Measurements from ENCODE around the gene CCL3.
"Not testable (repeated sequence)": the region's sequence is repeated elsewhere in the genome, so short reads cannot be mapped to it uniquely, and the experiment has no call there.

The CCL3 gene

GRCh38 chr17:36086791-36087190 lies 3.2 kb downstream of the CCL3 start:
- no peak for DNase-seq (ENCODE audit: low read depth)

DNA sequence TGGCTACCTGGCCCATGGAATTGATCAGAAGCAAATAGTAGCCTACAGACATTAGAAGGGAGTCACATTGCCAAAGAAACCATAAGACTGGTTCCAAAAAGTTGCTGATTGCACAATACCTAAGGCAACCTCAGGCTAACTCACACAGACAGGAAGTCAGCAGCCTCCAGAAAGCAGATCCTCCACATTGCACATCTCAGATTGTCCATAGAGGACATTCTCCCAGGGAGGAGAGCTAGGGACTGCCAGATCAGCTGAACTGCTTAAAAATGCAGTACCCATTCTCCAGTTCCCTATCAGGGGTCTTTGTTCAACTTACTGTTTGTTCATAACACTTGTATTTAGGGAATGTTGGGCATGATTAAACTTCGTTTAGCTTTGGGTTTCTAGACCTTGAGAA lies 4.2 kb downstream of the CCL3 start:
- DNase-seq (ENCODE audit: low read depth), result no peak

- not testable (repeated sequence) for DNase-seq (ENCODE audit: low read depth)
Observed at GRCh38 chr17:36083691-36084090, 6.3 kb downstream of the CCL3 start.

- DNase-seq (ENCODE audit: low read depth), result peak; percentile 53
Observed at GRCh38 chr17:36082482-36083120, 7.3 kb downstream of the CCL3 start.

DNA sequence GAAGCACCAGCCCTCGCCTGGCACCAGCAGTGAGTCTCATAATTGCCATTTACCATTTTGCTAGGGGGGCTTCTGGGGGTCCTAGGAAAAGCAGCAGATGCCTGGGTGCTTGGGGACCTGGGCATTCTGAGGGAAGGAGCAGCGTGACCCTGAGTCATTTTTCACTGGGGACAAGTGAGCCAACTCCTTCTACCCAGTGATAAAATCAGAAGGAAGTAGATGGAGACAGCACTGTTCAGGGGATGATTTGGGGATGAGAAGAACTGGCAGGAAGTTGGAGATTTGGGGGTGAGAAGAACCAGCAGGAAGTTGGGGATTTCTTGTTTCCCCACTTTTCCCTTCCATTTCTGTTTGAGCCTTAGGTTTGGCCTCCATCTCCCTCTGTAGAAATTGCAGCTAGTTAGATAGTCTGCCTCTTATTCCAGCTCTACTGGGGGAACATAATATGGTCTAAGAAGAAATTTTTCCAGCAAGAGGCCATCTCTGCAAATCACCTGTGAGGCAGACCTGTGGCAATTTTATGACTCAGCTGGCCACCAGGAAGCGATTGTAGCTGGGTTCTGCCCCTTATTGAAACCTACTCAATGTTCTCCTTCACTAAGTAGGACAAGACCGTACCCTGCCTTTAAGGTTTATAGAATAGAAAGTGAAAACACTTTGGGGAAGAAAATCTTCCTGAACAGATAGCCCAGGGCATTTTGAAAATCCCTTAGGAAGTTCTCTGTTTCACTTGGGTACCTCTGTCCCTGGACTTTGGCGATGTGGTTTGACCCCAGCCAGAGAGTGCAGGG lies 8.1 kb downstream of the CCL3 start:
- DNase-seq (ENCODE audit: low read depth), result not testable (repeated sequence)

DNA sequence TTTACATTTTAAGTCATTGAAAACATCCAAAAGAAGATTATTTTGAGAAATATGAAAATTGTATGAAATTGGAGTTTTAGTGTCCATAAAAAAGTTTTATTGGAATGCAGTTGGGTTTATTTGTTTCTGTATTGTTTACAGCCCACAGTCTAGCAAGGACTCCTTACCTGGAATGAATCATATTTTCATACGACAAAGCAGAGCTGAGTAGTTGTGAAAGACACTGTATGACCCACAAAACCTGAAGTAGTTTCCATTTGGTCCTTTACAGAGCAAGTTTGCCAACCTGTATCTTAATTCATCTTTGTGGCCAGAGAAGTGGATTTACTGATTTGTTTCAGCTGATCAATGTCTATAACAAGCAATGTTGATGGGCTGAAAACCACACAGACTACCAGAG lies 15.6 kb downstream of the CCL3 start:
- DNase-seq (ENCODE audit: low read depth), result no peak

DNA sequence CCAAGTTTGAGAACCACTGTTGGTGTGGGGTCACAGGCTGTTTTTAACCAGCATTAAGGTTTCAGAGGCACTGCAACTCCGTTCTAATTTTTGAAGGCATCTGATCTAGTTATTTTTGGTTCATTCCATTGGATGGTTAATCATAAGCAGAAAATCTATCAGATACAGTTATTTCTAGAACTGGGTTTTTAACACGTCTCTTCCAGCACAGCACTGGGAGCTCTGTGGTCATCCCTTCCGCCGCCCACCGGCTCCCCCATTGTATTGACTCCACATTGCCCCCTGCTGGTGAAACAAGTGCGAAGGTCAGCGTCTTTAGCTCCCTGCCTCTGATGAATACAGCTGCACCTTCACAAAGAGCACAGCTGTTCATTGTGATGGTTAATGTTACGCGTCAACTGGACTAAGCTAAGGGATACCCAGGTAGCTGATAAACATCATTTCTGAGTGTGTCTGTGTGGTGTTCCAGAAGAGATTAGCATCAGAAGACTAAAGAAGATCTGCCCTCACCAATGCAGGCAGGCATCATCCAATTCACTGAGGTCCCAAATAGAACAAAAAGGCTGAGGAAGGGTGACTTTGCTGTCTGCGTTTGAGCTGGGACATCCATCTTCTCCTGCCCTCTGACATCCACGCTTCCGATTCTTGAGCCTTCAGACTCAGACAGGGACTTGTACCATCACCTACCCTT lies 17.4 kb downstream of the CCL3 start:
- peak; percentile 64 for DNase-seq (ENCODE audit: low read depth)

DNA sequence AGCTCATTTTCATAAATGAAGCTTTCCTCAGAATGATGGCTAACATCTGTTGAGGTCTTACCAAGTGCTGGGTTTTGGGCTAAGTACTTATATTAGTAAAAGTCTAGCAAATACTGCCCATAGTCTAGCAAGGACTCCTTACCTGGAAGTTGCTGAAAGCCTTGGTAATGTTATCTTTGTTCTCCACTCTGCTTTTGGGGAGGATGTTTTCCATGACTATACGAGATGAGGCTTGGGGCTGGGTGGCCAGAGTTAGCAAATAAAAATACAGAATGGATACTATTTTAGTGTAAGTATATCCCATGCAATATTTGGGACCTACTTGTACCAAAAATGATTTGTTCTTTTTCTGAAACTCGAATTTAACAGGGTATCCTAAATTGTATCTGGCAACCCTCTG lies 18.2 kb downstream of the CCL3 start:
- no peak for DNase-seq (ENCODE audit: low read depth)

- DNase-seq (ENCODE audit: low read depth), result no peak
Observed at GRCh38 chr17:36070427-36070826, 19.5 kb downstream of the CCL3 start.

DNA sequence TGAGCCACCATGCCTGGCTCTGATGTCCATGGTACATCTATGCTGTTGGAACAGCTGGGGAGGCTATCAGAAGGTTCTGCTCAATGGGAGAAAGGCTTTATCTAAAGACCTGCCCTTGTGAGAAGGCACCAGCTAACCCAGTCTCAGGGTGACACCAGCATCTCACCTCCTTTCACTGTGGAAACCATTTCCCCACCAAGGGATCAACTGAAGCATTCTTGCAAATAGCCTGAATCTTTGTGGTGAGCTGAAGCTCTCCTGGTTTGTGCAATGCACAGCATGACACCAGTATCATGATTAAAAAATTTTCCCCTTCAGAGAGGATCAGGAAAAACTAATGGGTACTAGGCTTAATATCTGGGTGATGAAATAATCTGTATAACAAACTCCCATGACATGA lies 20.8 kb downstream of the CCL3 start:
- no peak for DNase-seq (ENCODE audit: low read depth)

DNA sequence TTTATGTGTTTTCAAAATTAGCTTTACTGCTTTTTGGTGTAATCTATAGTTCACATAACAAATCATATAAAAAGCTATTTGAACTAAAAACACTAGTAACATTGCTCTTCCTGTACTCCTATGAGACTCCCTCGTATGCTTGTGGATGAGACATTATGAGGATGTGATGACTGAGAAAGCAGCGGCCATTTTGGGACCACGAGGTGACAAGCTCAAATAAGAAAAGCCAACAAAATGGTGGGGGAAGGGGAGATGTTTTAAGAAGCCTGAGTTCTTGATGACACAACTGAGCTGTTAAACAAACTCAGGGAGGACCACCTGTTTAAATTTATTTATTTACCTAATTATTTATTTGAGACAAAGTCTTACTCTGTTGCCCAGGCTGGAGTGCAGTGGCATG lies 21.4 kb downstream of the CCL3 start:
- DNase-seq (ENCODE audit: low read depth), result no peak

DNA sequence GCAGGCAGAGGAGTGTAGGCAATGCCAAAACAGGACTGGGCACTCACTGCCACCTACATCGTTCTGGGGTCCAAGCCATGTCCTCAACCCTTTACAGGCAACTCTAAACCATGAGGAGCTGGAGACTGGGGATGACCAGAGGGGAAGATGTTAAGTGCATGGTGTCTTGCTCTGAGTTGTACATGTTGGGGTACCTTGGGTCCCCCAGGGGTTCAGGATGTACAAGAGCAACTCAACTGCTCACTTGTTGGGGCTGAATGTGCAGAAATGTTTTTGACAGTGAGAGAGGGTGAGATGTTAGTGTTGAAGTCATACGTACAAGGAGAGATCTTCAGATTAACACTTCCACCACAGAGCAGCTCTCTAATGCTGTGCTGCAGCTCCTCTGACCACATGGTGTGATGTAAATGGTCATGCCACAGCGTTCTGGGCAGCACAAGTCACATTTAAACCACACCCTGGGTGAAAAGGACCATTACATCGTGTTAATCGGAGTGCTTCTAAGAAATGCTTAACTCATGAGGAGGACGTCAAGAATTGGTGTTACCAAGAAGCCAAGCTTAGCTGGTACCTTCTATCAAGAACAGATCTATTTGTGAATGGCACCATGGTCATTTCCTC lies 23.5 kb downstream of the CCL3 start:
- peak; percentile 25 for DNase-seq (ENCODE audit: low read depth)

- no peak for DNase-seq (ENCODE audit: low read depth)
Observed at GRCh38 chr17:36063786-36064541, 26.0 kb downstream of the CCL3 start, which contains the start of gene CCL18. TSS of gene CCL18 (plus strand) at chr17:36064272. CDS start at chr17:36064343, 71 bp downstream.

GRCh38 chr17:36060816-36061215 lies 29.1 kb downstream of the CCL3 start:
- no peak for DNase-seq (ENCODE audit: low read depth)

GRCh38 chr17:36059406-36059805 lies 30.5 kb downstream of the CCL3 start:
- DNase-seq (ENCODE audit: low read depth), result no peak

GRCh38 chr17:36057911-36058310 lies 32.0 kb downstream of the CCL3 start:
- no peak for DNase-seq (ENCODE audit: low read depth)

DNA sequence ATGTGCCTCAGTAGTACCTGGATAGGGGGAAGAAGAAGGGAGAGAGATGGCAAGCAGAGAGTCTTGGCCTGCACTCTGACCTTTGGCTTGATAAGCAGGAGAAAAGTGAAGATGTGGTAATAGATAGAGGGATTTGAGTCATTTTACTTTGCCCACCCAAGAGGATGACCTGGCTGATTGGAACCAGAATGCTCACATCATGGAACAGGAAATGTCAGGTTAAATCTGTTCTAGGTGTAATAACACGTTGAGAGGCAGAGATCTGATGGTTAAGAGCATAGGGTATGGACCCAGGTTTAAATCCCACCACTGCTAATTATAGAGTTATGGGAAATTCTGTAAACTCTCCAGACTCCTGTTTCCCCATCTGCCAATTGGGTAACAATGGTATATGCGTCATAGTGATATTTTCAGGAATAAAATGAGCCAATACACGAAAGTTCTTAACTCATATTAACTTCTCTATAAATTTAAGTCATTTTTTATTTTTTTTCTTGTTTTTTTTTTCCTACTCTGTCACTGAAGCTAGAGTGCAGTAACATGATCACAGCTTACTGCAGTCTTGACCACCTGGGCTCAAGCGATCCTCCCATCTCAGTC lies 33.9 kb downstream of the CCL3 start:
- DNase-seq (ENCODE audit: low read depth), result no peak

DNA sequence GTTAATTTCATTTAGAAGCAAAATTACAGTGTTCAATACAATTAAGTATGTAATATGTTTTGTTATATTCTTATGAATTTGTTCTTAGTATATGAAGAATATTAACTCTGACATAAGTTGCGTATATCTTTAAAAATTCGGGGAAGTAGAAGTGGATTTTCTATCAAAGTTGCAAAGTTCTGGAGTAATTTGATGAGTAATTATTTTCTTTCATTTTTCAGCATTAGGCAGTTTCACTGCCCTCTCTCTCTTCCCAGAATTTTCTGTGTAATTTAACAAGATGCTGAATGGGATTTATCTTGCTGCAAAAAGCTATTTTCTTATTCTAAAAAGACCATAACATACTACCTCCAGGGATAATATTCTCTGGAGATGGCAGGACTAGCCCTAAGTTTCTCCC lies 34.8 kb downstream of the CCL3 start:
- DNase-seq (ENCODE audit: low read depth), result no peak

DNA sequence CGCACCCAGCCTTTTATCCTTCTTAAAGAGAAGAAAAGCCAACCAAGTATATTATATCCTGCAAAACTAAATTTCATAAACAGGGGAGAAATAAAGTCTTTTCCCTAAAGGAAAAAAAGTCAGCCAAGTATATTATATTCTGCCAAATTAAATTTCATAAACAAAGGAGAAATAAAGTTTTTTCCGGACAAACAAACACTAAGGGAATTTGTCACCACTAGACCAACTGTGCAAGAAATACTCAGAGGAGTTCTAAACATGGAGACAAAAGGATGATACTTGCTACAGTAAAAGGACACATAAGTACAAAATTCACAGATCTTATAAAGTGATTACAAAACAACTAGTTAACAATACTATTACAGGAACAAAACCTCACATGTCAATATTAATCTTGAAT lies 40.3 kb downstream of the CCL3 start:
- DNase-seq (ENCODE audit: low read depth), result no peak

DNA sequence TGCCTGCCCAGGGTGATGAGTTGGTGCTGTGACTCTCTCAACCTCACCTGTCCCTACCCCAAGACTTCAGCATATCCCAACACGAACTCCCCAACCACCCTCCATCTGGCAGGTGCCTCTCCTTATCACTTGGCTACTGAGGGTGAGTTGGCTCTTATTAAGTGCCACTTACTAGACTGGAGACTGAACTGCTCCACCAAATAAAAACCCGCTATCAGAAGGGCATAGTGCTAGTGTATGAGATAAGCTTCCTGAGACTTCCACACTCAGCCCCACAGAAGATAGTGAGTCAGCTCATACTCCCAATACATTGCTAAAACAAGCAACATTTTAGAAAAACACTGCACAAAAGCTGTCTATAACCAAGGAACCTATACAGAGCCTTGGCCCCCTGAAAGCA lies 41.9 kb downstream of the CCL3 start:
- no peak for DNase-seq (ENCODE audit: low read depth)

Data from activated gamma-delta T cell treated with anti-CD3 and anti-CD28 coated beads, Interleukin-2, amount 50 U/mL, for 16 hours (primary cell).